Endometrium (tissue), 2 donors: ENCODE results near the gene OR2V1.
"Not testable (repeated sequence)": the region's sequence is repeated elsewhere in the genome, so short reads cannot be mapped to it uniquely, and the experiment has no call there.

ENCODE experiments used
- FAIRE-seq: peaks from 2 replicates; lab custom pipeline; 2012; peaks lifted over from hg19 to GRCh38; lab: Jason Lieb, UNC
- donor health status: control.
- donor health status: control.

OR2V1 gene

DNA sequence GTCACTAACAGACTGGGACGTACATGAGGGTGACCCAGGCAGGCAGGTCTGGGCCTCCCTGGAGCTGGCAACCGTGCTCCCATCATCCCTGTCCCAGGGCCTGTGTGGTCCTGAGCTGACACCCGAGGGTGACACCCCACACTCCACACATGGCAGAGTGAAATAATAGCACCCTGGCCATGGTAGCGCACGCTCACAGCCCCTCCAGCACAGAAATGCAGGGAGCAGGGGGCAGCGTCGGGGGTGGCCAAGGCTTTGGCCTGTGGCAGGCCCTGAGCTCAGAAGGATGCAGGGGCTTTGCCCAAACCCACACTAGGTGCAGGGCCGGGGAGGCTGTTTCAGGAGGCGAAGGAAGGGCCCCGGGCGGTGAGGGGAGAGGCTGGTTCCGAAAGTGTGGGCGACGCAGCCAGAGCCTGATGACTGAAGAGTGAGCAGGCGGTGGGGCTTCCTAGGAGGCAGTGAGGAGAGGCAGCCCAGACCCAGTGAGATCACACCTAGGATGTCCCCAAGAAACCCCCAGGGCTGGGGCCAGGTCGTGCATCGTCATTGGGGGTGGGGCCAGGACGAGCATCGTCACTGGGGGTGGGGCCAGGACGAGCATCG is 29.3 kb upstream of the OR2V1 start:
- FAIRE-seq, result no peak

DNA sequence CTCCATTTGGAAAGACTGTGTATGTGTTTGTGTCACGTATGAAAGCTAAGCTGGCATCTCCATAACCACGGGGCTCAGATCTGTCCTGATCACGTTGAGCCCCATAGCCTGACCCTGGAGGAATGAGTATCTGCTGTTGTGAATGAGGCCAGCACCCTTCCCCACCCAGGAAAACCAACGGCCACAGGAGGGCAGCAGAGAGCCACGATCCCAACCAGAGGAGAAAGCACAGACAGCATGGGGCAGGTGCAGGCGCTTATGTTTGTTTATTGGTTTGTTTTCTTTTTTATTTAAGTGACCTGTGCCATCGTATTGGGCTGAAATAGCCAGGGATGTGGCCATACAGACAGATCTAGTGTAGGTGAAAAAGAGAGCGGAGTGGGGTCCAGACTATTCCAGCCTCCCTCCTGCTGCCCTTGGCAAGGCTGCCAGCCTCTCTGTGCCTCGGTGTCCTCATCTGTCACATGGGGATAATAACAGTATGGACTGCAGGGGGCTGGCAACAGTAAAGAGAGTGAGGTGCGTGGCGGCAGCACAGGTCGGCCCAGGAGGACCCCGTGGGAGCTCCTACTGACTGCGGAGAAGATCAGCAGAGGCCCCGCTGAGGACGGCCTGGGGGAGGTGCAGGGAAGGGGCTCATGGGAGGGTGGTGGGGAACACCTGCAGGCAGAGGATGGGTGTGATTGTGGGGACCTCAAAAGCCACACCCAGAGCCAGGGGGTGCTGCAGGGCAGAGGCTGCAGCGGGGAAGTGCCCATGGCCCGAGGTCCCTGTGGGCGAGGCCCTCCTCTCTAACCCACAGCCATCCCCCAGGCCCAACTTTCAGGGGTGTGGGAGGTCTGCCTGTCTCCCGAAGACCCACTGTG is 28.6 kb upstream of the OR2V1 start:
- FAIRE-seq, result no peak

DNA sequence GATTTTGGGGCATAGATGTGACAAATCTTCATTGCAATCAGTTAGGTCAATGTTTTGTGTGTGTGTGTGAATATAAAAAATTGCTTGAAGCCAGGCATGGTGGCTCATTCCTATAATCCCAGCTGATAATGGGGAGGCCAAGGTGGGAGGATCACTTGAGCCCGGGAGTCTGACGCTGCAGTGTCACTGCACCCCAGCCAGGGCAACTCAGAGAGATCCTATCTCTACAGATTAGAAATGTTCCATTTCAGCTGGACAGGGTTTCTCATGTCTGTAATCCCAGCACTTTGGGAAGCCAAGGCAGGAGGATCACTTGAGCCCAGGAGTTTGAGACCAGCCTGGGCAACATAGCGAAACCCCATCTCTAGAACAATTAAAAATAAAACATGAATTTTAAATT is 27.9 kb upstream of the OR2V1 start:
- no peak for FAIRE-seq

DNA sequence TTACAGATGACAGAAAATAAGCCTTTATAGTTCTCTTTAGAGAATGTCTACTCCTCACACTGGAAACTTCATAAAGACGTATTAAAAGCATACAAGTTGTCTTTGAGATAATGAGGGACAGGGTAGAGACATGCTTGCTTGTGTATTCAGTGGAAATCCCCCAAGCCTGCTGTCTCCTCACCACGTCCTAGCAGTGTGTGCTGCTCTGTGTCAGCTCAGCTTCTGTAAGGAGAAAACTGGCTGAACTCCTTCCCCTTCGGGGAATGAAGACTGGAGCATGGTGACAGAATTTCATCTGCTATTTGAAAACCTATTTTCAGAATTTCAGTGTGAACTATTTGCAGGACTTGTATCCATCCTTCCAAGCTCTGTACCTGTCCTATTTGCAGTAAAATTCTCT is 25.8 kb upstream of the OR2V1 start:
- no peak for FAIRE-seq

DNA sequence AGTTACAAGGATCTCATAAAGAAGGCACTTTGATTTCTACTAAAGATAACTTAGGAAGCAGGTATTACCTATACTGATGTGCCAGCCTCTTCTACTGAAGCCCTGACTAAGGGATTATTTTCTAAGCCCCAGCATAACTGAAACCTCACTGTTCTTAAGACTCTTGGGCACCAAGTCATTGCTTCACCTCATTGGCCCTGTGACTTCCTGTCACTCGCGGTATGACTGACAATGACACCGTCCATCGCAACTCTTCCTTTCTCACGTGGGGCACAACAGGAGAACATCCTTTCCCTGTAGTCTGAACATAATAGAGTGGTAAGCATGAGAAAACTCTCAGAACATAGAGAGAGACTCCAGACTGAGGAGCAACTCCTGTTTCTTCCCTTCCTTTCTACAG is 22.8 kb upstream of the OR2V1 start:
- FAIRE-seq, result no peak

DNA sequence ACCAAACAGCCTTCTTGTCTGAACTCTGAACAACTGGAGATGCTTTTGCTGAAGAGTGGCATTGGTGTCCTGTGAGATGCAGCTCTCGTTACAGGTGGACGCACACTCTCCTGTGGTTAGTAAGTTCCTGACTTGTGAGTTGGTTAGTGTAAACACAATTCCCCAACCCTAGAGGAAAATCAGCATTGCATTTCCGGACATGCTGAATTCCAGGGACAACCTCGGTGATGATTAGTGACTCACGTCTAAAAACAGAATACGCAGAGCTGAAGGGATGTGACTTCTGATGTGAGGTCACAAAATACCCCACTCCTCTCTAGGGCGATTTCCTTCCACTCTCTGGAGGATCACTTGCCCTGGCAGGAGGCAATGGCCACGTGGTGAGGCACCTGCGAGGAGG is 21.4 kb upstream of the OR2V1 start:
- FAIRE-seq, result no peak

DNA sequence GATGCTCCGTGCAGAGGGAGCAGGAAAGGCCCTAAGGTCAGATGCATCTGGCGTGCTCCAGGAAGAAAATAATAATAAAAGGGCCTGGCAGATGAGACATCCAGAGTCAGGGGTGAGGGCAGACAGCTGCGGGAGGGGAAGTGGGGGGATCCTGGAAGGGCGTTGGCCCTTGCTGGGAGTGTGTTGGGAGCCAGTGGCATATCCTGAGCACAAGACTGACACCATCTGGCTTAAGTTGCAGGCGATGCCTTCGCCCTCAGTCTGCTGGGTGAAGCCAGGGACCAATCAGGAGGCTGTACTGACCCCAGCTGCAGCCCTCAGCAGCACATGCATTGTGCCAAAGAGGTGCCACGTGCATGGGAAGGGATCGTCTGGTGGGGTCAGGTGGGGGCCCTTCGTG is 20.2 kb upstream of the OR2V1 start:
- FAIRE-seq, result no peak

DNA sequence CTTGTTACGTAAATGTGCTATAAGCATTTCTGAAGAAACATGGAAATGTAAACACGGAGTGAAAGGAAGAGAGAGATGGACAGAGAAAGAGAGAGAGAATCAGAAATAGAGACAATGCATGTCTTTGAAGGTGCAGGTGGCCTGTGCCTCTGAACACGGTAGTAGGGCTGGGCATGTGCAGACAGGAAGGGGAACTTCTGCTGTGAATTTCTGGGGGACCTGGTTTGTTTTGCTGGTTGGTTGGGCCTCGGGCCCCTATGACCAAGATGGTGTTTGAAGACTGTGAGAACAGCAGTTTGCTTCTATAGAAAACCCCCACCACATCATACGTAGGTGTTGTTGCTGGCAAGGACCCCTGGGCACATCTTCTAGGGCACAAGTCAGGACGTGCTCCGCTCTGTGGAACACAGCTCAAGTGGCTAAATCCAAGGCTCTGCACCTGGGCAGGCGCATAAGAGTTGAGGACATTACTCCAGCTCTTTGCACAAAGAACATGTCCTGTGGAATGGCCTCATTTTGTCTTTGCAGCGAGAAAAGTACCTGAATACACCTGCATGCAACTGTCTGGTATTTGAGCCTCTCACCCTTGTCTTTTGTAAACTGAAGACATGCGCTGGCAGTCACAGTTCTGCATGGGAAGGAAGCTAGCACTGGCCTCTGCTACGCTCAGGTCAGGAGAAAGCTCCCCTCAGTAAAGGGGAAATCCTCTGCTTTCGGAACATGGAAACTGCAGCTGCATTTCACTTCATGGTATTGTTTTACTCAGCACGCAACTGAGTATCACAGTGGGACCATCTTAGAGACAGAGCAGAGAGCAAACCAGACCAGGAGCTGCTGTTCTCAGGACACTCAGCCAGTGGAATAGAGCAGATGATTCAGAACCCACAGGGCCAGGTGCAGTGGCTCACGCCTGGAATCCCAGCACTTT is 19.1 kb upstream of the OR2V1 start:
- FAIRE-seq, result no peak

DNA sequence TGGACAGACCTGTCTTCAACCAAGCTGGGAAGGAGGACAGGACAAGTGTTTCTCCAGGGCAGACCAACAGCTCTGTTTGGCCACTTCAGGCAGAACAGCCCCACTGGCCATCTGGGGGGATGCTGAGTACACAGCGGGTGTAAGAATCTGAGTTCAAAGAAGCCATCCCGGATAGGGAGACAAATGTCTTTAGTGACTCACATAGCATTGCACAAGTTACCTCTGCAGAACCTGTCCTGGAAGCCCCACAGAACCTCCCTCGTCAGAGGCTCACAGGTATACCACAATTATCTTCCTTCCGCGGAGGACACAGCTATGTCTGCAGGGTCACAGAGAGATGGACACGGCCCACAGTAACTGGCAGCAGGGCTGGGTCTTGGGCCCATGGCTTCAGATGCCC is 18.4 kb upstream of the OR2V1 start:
- FAIRE-seq, result no peak

DNA sequence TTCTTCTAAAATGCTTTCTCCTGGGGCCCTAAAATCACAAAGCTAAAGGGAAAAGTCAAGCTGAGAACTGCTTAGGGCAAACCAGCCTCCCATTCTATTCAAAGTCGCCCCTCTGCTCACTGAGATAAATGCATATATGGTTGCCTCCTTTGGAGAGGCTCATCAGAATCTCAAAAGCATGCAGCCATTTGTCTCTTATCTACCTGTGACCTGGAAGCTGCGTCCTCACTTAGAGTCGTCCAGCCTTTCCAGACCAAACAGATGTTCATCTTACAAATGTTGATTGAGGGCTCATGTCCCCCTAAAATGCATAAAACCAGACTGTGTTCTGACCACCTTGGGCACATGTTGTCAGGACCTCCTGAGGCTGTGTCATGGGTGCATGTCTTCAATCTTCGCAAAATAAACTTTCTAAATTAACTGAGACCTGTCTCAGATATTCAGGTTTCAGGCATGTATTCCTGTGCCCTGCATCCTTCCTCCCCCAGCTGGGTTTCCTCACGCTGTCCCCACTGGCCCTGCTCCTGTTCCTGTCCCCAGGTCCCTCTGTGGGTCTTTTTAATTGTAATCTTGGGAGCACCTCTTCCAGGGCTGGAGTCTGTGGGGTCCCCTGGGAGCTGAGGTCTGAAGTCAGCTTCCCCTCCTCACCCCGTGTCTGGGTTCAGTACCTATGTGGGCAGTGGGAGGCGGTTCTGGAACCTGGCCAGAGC is 16.1 kb upstream of the OR2V1 start, which contains the start of gene OR2V2:
OR2V2 (plus strand) TSS at position 660 of the 710 bp plus-strand sequence. CDS start 7,357 bp downstream, outside the sequence.
- not testable (repeated sequence) for FAIRE-seq

DNA sequence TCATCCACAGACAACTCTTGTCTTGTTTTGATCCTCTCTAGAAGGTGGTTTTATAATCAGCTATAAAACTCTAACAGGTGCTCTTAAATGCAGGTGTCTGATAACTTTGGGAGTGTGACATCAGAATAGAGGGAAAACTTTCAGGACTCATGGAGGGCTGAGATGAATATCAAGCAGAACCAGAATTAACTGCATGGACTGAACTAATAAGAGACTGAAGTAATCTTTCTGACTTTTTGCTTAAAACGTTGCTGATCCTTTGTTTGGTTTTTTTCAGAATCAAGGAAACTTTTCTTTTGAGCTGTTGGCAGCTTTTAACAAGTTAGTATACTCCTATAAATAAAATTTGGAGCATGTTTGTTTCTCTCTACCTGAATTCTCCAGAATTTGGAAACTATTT is 14.2 kb upstream of the OR2V1 start:
- FAIRE-seq, result no peak

DNA sequence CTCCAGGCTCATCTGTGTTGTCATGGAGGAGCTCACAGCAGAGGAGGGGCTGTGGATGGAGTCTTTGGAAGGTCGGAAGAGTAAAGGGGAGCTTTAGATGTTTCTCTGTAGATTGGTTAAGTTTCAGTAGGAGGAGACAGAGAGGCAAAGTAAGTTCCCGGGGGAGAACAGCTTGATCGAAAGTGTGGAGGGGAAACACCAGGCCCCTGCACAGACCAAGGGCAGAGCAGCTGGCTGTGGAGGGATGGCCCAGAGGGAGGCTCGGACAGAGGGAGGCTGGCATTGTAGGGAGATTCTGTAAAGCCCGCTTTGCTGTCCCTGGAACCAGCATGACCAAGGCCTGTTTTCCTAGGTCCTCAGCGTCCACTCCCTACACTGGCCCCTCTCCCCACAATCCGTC is 11.1 kb upstream of the OR2V1 start:
- FAIRE-seq, result no peak

DNA sequence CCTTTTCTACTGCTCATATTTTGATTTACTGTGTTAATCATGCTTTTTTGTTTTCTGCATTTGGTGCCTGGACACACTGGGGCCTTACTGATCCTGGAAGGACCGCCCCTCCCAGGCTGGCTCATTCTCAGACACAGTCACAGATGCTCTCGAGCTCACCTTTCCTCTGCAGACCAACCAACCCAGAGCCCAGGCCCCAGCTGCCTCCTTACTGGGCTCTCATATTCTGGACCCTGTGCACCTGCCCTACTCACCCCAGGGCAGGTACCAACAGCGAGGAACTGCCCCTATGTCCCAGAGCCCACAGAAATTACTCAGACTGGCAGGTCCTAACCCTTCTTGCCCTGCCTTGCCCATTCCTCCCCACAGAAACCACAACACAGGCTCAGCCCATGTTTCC is 9.8 kb upstream of the OR2V1 start:
- no peak for FAIRE-seq

DNA sequence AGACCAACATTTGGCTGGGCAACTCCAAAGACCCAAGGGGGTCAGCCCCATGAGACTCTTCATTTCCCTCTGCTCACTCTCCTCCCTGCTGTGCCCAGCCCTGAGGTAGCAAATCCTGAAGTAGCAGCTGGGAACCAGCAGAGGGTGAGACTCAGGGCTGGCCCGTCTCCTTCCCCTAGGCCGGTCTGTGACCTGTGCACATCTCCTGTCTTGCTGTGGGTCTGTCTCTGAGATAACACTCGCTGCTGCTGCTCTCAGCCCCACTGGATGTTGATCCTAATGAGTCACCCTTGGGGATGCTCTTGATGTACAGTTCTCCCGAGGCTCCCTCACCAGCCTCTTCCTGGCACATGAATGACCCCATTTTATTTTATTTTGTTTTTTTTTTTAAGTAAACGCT is 7.3 kb upstream of the OR2V1 start:
- no peak for FAIRE-seq

DNA sequence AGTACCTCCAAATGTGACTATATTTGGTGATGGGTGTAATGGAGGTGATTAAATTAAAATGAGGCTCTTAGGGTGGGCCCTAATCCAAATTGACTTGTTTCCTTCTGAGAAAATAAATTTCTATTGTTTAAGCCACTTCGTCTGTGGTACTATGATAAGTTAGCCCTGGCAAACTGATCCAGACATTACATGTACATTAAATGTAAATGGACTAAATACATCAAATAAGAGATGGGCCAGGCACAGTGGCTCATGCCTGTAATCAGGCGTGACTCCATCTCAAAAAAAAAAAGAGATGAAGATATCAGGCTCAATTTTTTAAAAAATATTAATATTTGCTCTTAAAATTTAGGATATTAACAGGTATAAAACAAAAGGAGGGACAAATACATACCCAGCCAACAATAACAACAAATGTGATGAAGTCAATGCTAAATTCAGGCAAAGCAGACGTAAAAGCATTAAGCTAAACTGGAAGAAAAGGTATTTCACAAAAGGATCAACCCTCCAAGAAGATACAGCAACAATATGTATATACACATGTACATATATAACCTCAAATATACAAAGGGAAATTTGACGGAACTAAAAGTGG is 5.5 kb upstream of the OR2V1 start:
- no peak for FAIRE-seq

DNA sequence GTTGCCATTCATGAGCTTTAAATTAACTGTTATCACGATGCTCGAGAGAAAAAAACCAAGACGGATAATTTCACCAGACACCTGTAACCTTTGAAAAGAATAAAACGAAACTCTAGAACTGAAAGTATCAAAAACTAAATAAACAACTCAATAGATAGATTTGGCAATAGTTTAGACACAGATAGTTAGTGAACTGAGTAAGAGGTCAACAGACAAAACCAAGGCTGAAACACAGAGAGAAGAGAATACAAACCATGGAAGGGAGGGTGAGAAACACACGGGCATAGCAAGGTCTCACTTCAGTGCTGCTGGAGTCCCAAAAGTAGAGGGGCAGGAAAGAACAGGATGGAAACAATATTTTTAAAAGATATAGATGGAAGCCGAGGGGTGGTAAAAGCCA is 3.3 kb upstream of the OR2V1 start:
- FAIRE-seq, result no peak

DNA sequence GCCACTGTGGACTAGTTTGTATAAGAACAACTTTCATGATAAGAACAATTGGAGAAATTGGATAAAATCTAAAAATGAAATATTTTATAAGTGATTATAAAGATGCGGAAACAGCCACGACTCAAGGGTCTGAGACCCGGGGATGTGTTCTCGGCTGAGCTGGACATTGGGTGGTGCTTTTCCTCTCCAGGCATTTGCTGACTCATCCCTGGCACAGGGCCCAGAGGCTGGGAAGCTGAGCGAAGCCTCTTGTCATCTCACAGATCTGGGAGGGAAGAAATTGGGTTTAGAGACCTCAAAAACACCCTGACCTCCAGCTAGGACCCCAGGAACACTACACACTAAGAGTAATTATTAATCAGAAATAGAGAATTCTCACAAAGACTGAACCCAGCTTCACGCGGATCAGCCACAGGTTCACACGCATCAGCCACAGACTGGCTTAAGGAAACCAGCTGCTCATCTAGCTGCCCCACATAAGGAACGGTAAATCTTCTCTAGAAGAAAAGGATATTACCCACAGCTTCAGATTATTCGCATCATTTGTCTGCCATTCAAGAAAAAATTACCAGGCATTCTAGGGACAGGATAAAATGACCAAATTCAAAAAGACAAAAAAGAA is 2.8 kb upstream of the OR2V1 start:
- no peak for FAIRE-seq

DNA sequence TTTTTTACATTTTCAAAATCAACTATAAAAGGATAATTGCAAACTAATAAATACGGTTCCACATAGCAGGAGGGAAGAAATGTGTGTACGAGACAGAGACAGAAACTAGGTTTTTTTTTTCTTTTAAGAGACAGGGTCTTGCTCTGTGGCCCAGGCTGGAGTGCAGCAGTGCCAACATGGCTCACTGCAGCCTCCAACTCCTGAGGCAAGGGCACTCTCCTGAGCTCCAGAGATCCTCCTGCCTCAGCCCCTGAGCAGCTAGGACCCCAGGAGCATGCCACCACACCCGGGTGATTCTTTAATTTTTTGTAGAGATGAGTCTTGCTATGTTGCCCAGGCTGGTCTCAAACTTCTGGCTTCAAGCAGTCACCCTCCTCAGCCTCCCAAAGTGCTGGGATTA is 2.1 kb upstream of the OR2V1 start:
- no peak for FAIRE-seq

DNA sequence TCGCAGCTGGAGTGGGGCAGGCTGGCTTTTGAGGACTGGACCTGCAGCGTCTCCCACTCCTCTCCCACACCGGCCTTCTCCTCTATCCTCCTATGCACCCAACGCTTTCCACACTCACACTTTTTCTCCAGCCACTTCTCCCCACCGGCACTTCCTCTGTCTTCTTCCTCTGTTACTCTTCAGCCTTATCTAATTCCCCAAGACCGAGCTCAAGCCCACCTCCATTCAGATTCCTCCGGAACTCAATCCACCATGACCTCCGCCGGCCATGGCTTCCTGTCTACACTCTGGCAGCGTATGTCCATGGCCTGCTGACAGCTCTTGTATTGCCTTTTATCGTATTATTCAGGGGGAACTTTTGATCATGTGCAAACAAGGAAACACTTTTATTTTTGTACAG is 545 bp upstream of the OR2V1 start:
- no peak for FAIRE-seq

DNA sequence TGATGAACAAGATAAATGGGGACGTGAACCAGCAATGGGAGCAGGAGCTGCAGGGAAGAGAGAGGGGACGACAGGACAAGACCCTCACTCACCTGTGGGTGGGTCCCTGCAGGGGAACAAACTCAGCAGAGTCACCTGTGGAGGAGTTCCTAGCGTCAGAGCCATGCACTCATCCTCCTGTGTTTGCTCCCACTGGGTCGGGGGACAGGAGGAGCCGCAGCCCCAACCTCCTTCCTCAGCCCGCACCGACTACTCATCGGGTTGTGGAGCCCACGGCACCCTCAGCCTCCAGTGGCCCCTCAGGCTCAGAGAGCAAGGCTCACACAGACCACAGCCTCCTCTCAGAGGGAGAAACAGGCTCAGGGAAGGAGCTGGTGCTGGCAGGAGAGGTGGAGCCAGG is 888 bp downstream of the OR2V1 start:
- not testable (repeated sequence) for FAIRE-seq

DNA sequence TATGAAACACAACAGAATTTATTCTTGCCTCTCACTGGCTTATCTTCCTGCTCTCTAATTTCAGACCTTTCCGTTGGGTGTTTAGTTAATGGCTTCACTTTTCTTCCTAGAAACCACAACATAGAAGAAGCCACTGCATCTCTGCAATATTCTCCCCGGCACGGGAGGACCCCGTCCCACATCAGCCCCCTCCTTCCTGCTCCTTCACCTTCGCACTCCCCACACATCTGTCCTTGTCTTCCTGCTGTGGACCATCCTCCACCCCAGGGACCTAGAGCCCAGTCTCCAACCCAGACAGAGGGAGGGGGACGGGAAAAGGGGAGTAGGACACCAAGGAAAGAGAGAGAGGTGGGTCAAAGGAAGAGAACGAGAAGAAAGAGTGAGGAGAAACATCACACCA is 1.4 kb downstream of the OR2V1 start:
- FAIRE-seq, result no peak
